GM18507 (cell line): ENCODE results near the gene PJA1.

Source experiments
- DNase-seq: peaks from one replicate; pipeline ENCODE4 v3.0.0; 2011; ENCODE audit warnings: low read depth; ENCODE audit not compliant: insufficient read length; ENCODE audit errors: extremely low spot score
- FAIRE-seq: peaks from 2 replicates; lab custom pipeline; 2011; peaks lifted over from hg19 to GRCh38; lab: Jason Lieb, UNC

Gene PJA1

DNA sequence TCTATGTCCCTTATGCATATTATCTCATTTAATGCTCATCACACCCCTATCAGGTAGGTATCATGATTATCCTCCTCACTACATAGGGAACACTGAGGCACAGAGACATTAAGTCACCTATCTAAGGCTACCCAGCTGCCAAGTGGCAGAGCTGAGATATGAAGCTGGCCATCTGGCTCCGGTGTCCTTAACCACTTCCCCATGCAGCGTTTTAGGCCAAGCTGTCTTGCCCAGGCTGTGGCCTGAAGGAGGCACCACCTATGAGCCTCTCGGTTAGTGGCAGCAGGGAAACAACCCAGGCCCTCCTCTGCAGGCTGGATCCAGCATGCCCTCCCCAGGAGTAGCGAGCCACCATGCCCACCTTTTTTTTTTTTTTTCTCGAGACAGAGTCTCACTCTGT lies 16.3 kb downstream of the PJA1 start:
- FAIRE-seq, result no peak
- no peak for DNase-seq

DNA sequence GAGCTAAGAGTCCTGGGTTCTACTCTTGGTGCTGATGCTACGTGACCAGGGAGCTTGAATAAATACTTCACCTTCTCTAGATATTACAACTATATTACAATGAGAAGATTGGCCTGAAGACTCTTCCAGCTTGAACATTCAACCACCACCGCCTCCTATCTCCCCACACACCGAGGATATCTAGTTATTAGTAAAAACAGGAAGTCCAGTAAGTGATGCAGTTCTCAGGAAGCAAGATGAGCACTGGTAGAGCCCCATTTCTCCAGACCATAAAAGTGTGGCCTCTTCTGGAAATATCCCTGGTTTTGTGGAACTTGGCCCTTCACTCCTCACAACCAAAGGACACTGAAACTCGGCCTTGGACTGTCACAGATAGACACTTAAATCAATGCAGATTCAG lies 18.5 kb downstream of the PJA1 start:
- DNase-seq, result no peak
- no peak for FAIRE-seq

DNA sequence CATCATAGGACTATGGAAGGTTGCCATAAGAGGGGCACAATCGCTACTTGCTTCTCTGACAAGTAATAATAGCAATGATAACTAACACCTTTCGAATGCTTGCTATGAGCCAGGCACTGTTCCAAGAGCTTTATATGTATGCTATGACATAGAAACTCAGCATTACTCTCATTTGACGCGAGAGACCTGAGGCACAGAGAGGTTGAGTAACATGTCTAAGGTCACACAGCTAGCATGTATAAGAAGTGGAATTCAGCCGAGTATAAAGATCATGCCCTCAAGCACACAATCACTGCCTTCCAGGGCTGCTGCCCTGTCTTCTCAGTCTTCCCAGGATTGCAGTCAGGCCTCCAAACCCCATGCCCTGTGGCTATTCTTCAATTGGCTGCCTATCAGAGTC lies 19.5 kb downstream of the PJA1 start:
- no peak for FAIRE-seq
- no peak for DNase-seq

DNA sequence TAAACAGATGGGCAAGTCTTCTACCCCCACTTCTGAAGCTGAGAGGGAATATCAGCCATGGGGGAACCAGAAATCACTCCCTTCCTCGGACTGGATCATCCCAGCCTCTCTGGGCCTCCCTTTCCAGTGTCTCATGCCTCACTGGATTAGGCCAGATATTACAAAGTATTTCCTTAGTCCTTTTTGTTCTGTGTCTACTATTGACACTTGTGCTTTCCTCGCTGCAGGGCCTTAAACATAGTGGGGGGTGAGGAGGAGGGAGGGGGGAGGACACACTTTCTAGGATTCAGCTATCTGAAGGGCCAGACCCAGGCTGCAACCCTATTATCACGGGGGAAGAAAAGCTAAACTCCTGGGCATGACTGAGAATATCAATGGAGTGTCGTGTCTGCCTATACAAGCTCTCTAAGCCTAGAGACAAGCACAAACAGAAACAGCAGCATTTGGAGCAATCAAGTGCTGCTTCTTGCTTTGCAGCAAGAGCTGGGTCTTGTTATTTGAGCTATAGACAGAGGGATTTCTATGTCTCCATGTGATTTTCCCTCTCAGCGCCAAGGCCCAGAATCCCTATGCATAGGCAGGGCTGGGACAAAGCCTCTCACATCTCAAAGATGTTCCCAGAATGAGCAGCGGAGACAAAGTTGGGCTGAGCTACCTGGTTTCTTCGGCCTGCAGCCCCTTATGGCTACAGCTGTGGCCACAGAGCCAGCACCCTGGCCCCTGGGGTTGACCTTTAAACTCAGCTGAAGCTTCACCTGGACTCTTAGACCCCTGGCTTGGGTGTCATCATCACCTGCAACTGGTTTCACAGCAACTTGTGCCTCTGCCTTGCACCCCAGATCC lies 20.2 kb downstream of the PJA1 start:
- no peak for DNase-seq
- FAIRE-seq, result no peak

DNA sequence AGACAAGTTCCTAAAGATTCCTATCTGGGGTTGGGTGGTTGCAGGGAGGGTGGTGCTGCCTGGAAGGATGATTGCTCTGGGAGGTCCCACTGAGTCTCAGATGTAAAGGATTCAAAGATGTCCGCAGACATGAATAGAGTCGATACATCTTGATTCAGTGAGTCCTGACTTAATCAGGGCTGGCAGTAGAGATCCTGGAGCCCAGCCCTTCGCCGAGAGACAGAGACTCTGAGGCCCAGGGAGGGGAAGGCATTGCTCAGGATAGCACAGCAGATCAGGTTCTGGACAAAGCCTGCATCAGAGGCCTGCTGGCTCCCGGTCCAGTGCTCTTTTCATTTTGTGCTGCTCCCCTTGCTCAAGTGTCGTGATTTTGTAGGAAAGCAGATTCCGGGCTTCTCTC lies 21.7 kb downstream of the PJA1 start:
- no peak for FAIRE-seq
- DNase-seq, result no peak

DNA sequence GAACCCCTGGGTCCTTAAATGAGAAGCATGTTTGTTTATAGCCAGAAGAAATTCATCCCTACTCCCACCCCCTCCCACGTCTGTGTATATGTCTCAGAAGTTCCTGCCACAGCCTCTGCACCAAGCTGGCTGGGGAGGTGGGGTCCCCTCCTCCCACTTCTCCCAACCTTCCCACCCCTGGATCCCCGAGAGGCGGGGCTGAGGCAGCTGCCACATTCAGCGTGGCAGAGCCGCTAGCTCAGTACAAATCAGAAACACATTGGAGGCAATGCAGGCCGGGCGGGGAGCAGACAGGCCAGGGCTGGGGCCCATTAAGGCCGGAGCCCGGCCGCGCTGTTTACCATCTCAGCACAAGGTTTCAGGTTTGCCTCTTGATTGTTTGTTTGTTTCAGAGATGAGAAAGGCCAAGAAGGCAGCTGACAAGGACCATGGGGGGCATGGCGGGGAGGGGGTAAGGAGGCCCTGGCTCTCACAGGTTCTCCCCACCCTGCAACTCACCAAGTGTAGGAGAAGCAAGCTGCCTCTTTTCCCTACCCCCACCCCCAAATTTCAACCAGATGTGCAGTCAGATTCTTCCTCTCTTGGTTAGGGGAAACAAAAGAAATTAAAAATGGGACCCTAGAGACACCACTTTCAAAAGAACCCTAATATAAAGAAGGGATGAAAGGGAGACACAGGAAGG lies 22.3 kb downstream of the PJA1 start:
- DNase-seq (no peak), FAIRE-seq (no peak)

DNA sequence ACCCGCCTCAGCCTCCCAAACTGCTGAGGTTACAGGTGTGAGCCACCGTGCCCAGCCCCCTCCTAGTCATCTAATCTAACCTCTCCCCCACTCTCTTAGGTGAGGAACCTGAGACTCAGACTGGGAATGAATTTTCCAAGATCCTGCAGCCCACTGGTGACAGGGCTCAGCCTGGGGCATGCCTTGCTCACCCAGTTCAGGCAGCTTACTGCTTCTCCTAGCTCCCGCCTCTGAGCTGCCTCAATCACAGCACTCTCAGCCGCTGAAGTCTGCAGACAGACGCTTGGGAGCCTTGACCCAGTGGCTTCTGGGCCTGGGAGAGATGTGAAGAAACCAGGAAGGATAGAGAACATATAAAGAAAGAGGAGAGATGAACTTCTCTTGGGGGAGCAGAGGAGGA lies 24.4 kb downstream of the PJA1 start:
- DNase-seq (no peak), FAIRE-seq (no peak)

DNA sequence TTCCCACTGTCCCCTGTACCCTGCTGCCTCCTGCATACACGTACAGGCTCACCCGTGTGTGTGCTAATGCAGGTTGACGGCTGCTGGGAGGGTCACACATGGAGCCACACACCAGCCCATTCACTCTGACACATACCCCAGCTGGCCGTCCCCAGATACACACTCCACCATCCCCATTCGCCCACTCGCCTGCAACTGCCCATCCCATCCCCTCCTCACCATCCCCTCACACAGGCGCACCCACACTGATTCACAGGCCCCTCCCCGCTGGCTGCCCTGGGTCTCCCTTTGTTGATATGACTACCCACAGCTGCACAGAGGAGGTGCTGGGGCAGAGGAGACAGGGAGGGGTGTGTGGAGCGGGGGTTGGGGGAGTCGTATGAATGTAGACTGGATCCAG lies 25.7 kb downstream of the PJA1 start:
- DNase-seq (no peak), FAIRE-seq (no peak)

DNA sequence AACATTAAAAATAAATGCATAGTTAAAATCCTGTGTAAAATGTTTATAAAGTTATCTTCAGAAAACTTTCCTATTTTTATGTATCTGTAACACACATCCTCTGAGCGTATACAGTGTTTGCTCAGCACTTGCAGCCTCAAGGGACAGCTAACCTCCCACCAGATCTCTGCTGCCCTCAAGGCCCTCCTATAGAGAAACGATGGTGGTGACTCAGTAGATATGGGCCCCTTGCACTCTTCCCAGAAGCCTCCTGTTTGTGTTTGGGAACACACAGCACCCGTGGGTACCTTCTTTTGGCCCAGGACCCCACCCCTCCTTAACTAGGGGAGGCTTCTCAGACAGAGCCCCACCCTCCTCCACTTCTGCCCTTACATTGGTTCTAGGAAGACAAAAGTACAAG lies 26.7 kb downstream of the PJA1 start:
- FAIRE-seq (no peak), DNase-seq (no peak)

DNA sequence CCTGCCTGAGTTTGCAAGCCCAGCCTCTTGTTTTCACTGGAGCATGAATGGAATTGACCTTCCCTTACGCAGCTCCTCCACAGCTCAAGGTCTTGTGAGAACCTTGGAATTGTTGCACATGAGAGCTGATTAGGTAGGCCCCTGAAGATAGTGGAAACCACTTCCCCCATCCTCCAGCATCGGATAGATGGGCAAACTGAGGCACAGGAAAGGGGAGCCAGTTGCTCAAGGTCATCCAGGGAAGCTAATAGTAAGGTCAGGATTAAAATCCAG lies 27.2 kb downstream of the PJA1 start:
- no peak for FAIRE-seq

DNA sequence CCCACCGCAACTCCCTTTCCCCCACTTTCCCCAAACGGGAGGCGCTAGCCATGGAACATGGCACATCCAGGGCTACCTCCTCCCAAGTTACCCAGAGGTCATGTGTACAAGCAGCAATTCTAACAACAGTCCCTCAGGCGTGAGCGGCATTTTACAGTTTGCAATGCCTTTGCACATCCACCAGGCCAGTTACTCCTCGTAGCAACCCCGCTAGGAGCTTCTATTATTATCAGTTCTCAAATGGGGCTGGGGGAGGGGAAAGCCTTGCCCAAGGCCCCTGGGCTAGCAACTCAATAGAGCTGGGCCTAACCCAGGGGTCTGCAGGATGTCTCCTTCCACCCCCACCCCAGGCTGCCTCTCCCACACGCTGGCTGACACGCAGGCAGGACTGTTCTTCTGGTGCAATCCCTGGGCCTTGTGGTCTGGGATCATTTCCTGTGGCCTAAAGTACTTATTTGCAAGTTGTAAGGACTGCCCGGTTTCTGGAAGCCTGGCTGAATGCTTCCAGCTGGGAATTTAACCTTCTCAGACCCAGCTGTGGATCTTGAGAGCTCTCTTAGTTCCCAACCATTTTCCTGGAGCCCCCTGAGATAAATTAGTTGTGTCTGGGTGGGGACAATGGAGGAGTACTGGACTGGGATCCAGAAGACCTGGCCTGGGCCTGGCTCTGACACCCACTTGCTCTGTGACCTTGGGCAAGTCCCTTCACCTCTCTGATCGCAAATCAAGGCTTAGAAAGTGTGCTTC lies 27.7 kb downstream of the PJA1 start:
- DNase-seq, result no peak

More for the DNA sequence above, 27.2 kb downstream of the PJA1 start:
- no peak for DNase-seq

DNA sequence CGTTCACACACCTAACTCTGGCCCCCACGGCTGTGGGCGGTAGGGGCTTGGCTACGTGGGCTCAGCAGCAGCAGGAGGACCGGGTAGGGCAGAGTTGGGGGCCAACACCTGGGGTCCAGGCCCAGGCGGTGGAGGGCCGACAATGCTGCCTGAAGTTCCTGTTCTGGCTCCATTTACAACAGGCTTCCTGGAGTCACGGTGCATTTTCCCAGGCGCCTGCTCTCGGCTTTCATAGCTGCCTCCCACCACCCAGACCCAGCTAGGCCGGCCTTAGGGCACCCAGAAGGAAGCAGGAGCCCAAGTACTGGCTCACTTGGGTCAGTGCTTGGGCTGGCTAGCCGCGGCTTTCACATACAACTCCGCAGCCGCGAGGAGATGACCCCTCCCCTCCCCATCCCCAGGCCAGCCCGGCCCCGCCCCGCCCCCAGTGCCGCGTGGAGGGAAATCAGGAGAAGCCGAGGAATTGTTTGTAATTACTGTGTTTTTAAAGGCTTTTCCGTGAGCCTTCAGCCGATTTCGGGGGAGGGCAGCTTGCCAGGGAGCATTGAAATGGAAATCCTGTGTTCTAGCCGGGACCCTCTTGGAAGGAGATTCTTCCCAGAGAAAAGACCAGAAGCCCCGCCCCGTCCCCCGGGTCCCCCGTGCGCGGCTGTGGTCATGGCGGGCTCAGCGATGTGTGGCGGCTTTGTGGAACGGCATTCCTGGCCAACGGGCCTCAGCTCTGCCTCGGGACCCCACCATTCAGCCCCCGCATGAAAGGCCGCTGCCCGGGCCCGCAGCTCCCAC lies 28.5 kb downstream of the PJA1 start:
- no peak for FAIRE-seq
- DNase-seq, result no peak

More for the DNA sequence above, 27.7 kb downstream of the PJA1 start:
- no peak for FAIRE-seq

DNA sequence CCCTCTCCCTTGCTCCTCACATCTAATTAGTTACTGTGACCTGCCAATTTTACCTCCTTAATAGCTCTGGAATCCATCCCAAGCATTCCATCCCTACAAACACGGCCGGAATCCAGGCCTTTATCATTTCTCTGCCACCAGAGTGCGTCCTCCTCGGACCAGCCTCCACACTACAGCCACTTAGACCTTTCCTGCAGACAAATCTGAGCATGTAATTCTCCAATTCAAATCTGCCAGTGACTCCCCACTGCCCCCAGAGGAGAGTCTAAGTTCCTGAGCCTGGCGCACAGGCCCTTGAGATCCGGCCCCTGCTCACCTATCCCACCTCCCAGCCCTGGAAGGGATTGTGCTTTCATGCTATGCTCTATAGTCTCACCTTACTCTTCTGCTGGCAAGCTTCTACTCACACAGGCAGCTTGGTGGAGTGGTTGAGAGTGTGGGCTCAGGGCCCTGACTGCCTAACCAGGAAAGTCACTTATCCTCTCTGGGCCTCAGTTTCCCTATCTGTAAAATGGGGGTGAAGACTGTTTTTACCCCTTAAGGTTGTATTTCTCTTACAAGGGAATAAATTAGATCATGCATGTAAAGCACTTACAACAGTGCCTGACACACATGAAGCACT lies 31.2 kb downstream of the PJA1 start:
- no peak for DNase-seq
- no peak for FAIRE-seq

DNA sequence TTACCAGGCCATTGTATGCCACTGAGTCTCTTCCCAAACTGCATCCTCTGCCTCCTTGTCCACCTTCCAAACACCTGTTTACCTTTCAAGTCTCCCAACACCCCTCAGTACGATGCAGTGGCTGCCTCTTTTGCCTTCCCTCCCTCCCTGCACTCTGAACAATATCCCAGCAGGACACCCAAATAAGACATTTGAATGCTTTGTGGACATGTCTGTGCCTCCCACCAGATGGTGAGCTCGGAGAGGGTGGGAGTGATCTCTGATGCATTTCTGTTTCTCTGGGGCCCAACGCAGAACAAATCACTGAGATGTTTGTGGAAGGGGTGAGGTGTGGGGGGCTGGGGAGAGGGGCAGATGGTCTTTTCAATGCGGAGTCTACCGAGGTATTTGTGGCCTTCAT lies 33.4 kb downstream of the PJA1 start:
- DNase-seq, result no peak
- FAIRE-seq, result no peak

DNA sequence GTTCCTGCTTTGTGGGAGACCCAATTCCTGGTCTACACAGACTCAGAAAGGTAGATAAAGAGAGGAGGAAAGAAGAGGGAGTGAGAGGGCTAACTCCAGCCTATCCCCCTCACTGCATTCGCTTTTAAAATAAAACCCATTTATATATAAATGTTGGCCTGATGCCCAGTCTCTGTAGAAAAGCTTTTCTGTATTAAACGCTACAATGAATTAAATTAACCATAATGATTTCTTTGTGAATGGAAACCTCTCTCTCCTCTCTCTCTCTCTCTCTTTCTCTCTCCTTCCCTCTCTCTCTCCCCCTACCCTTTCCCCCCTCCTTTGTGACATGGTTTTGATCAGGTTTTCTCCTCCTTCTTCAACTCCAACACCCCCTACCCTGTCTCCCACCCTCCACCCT lies 34.8 kb downstream of the PJA1 start:
- no peak for DNase-seq
- FAIRE-seq, result no peak

DNA sequence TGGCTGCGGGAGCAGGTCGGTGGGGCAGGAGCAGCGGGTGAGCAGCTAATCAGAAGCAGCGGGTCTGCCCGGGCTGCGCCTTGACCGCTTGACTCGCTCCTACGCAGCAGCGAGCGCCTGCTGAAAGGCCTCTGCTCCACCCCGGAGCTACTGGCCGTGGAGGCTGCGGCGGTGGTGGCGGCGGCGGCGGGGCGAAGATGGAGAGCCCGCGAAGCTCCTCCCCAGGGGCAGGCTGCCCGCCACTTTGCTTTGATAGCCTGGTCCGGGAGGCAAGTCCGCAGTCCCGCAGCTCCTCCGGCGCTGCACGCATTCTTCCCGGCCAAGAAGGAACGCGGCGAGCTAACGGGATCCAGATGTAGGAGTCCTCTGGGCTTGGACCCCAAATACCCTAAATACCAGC lies 36.7 kb downstream of the PJA1 start:
- no peak for FAIRE-seq

DNA sequence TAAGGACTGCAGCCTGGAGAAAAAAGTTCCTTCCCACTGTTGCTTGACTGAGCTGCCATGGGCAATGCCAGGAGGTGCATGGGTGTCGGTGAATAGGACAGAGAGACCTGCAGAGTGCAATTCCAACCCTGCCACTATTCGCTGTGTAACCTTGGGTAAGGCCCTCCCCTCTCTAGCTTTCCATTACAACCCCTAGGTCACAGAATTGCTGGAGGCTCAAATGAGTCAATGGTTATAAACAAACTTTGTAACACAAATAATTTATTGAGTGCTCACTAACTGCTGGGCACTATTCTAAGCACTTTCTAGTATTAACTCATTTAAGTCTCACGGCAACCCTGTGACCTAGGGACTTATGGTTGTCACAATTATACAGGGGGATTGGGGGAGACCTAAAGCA lies 37.8 kb downstream of the PJA1 start:
- DNase-seq (no peak), FAIRE-seq (no peak)

More for the DNA sequence above, 36.7 kb downstream of the PJA1 start:
- DNase-seq, result no peak

DNA sequence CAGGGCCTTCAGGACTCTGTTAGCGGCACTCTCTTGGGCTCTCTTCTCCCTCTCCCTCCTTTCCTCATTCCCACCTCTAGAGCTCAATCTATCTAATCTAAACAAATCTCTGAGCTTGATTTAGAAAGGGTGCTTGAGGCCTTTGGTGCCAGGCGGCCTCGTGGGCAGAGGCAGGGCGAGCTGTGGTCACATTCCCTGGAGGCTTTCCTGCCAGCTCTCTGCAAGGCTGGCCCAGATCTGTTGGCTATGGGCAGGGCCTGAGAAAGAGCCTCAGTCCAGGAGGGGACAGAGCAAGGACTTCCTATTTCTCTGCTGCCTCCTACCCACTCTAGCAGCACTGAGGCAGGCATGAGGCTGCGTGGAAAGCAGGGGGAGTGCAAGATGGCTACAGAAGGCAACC lies 38.6 kb downstream of the PJA1 start:
- DNase-seq (no peak), FAIRE-seq (no peak)

DNA sequence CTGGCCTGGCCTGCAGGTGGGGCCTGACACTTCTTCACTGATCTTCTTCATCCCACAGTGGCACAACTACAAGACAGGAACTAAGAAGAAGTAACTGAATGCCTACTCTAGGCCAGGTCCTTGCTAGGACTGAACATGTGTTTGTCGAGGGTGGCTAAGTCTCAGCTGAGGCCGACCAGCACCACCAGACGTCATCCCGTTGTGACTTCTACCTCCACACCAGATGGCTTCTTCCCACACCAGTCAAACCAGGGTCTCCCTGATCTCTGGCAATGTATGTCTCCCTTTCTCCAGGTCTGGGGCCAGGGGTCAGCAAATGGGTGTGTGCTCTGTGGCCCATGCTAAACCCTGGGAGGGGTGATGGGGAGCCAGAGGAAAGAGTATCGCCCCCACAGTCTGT lies 40.2 kb downstream of the PJA1 start:
- FAIRE-seq (no peak), DNase-seq (no peak)

DNA sequence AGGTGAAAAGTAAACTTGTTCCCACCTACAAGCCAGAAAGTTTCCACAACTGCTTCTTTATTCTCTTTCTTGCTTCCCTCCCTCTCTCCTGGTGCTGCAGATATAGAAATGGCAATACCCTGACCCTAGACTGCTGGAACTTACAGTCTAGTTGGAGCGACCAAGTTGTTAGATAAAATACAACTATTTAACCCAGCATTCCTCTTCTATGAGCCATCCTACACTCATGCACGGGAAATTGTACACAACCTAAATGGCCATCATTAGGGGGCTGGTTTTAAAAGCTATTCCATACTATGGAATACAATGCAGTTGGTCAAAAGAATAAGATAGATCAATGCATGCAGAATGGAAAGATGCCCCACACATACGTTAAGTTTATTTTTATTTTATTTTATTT lies 41.1 kb downstream of the PJA1 start:
- FAIRE-seq, result no peak
- no peak for DNase-seq
